DND-41 (cell line): Measurements from ENCODE around the gene SMAD1.
"Not testable (repeated sequence)": the region's sequence is repeated elsewhere in the genome, so short reads cannot be mapped to it uniquely, and the experiment has no call there.

Source experiments
- ATAC-seq: fragments of 200-7000 bp; cut with Tn5 transposase; 3 replicates; pipeline ENCODE4 v1.9.1; 2021; ENCODE audit warnings: low read depth; ENCODE audit not compliant: insufficient read depth
- DNase-seq: peaks from one replicate; pipeline ENCODE4 v3.0.0-alpha.2; 2020
- H2AFZ ChIP-seq: 2 replicates; pipeline ENCODE4 v1.6.0; 2012; ENCODE audit warnings: low read depth, low read length
- H3K27ac ChIP-seq: 2 replicates; pipeline ENCODE4 v1.5.1; 2012; ENCODE audit warnings: low read length, inconsistent platforms
- H3K27me3 ChIP-seq: fragments of 200-600 bp; sonication (generic); 2 replicates; pipeline ENCODE4 v1.6.0; 2012; ENCODE audit warnings: low read length, mild to moderate bottlenecking, inconsistent platforms; ENCODE audit not compliant: insufficient read depth, poor library complexity
- H3K36me3 ChIP-seq: 2 replicates; pipeline ENCODE4 v1.5.1; 2012; ENCODE audit warnings: low read length, inconsistent platforms; ENCODE audit not compliant: insufficient read depth
- H3K4me1 ChIP-seq: 2 replicates; pipeline ENCODE4 v1.5.1; 2012; ENCODE audit warnings: mild to moderate bottlenecking, low read length; ENCODE audit not compliant: insufficient read depth
- H3K4me2 ChIP-seq: 2 replicates; pipeline ENCODE4 v1.6.0; 2012; ENCODE audit warnings: mild to moderate bottlenecking, moderate library complexity, low read length, inconsistent platforms; ENCODE audit not compliant: insufficient read depth
- H3K4me3 ChIP-seq, 2 experiments: fragments of 200-600 bp in 1 of 2; shearing (Covaris generic) in 1 of 2; 2 replicates each; pipeline ENCODE4 v1.5.1; 2012 to 2016; ENCODE audit warnings: inconsistent platforms in 2 of 2, low read length in 2 of 2, mild to moderate bottlenecking in 2 of 2, low read depth in 1 of 2, moderate library complexity in 1 of 2
- H3K79me2 ChIP-seq: 2 replicates; pipeline ENCODE4 v1.6.0; 2012; ENCODE audit warnings: low read length, inconsistent platforms; ENCODE audit not compliant: insufficient read depth
- H3K9ac ChIP-seq: 2 replicates; pipeline ENCODE4 v1.6.0; 2012; ENCODE audit warnings: low read depth, mild to moderate bottlenecking, inconsistent platforms, low read length, moderate library complexity
- H3K9me3 ChIP-seq: 2 replicates; pipeline ENCODE4 v1.5.1; 2012; ENCODE audit warnings: low read length, moderate library complexity, mild to moderate bottlenecking, inconsistent platforms; ENCODE audit not compliant: insufficient read depth, severe bottlenecking
- H4K20me1 ChIP-seq: 2 replicates; pipeline ENCODE4 v1.6.0; 2012; ENCODE audit warnings: low read length; ENCODE audit not compliant: insufficient read depth
- CTCF ChIP-seq: IDR thresholded peaks from 2 replicates; pipeline ENCODE4 v1.5.1; 2012; ENCODE audit warnings: borderline replicate concordance, low read length, moderate library complexity, mild to moderate bottlenecking; ENCODE audit not compliant: poor library complexity, severe bottlenecking; ENCODE audit errors: extremely low read depth
- EZH2 ChIP-seq: IDR thresholded peaks from 3 replicates; pipeline ENCODE4 v1.6.1; 2012; ENCODE audit warnings: borderline replicate concordance, low read depth, mild to moderate bottlenecking, moderate library complexity, low read length, inconsistent platforms; ENCODE audit not compliant: severe bottlenecking

The SMAD1 gene

DNA sequence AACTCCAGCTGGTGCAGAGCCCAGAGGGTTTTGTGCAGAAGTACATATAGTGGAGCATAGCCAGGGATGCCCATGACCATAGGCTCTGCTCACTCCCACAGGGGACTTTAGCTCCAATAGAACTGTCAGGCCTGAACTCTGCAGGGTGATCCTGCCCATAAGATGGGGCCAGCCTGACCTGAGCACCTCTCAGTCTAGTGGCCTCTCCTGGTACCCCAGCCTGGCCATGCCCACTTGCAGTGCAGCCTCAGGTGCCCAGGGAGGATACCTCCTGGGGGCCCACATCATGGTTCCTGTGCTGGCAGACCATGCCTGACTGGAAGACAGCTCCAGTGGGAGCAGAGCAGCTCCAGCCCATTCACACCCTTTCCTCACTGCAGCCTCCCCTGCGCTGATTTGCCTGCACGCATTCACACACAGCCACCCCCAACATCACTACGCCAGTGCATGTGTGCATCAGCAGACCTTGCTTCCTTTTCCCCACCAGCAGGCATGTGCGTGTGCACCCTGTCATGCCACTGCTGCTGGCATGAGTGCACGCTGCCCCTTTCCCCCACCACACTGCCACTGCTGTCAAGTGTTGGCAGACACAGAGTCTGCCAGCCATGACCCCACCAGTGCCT is 84.5 kb downstream of the SMAD1 start:
- H3K9ac ChIP-seq: no peak overlapping the region
- H3K4me3 ChIP-seq: no peak overlapping the region
- no peak overlapping the region for H3K4me2 ChIP-seq
- no peak for DNase-seq
- no peaks in the 10 kb centered on the region for H3K4me1 ChIP-seq
- ATAC-seq: no peak
- H3K27me3 ChIP-seq: no peaks in the 10 kb centered on the region
- no peaks in the 10 kb centered on the region for H4K20me1 ChIP-seq
- H3K9me3 ChIP-seq: no peaks in the 10 kb centered on the region
- H3K27ac ChIP-seq: no peak overlapping the region
- no peaks in the 10 kb centered on the region for H3K36me3 ChIP-seq
- no peak for TF ChIP-seq EZH2
- no peak for TF ChIP-seq CTCF
- H3K79me2 ChIP-seq: no peaks in the 10 kb centered on the region
- no peak overlapping the region for H2AFZ ChIP-seq

DNA sequence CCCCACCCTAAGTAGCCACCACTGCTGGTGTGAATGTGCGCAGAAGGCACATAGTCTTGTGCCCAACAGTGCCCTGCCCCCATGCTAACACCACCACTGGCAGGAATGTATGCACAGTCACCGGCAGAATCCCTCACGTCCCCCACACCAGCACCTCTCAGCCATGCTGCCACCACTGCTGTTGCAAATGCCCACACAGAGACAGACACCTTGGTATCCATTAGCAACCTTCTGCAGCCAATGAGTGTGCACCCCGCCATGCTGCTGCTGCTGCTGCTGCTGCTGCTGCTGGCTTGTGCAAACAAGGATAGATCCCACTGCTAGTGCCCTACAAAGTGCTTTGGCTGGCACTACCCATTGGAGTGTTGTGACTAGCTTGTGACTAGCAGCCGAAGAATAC is 85.1 kb downstream of the SMAD1 start:
- Histone ChIP-seq H2AFZ (no peak overlapping the region), H3K4me1 (no peaks in the 10 kb centered on the region), H3K36me3 (no peaks in the 10 kb centered on the region), H3K9ac (no peak overlapping the region), H3K27me3 (no peaks in the 10 kb centered on the region), H3K9me3 (no peaks in the 10 kb centered on the region), H3K27ac (no peak overlapping the region), H3K79me2 (no peaks in the 10 kb centered on the region), H3K4me3 (no peak overlapping the region), H3K4me2 (no peak overlapping the region), H4K20me1 (no peaks in the 10 kb centered on the region)
- ATAC-seq: no peak
- TF ChIP-seq EZH2: no peak
- no peak for TF ChIP-seq CTCF
- DNase-seq: no peak

GRCh38 chr4:145567516-145567915 is 85.9 kb downstream of the SMAD1 start:
- no peaks in the 10 kb centered on the region for H3K4me1 ChIP-seq
- ATAC-seq (no peak), DNase-seq (no peak)
- H3K4me3 ChIP-seq: no peak overlapping the region
- TF ChIP-seq EZH2 (no peak), CTCF (no peak)
- no peaks in the 10 kb centered on the region for H3K9me3 ChIP-seq
- H3K9ac ChIP-seq: no peak overlapping the region
- H3K27ac ChIP-seq: no peak overlapping the region
- no peak overlapping the region for H3K4me2 ChIP-seq
- H3K79me2 ChIP-seq: no peaks in the 10 kb centered on the region
- H3K27me3 ChIP-seq: no peaks in the 10 kb centered on the region
- no peaks in the 10 kb centered on the region for H3K36me3 ChIP-seq
- no peak overlapping the region for H2AFZ ChIP-seq
- no peaks in the 10 kb centered on the region for H4K20me1 ChIP-seq

DNA sequence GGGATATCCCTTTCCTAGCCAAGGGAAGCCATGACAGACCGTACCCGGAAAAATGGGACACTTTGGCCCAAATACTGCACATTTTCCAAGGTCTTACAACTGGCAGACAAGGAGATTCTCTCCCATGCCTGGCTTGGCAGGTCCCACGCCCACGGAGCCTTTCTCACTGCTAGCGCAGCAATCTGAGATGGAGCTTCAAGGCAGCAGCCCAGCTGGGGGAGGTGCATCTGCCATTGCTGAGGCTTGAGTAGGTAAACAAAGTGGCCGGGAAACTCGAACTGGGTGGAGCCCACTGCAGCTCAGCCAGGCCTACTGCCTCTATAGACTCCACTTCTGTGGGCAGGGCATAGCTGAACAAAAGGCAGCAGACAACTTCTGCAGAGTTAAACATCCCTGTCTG is 92.9 kb downstream of the SMAD1 start:
- H3K4me1 ChIP-seq, H3K9ac ChIP-seq, H3K27me3 ChIP-seq, H3K27ac ChIP-seq, ATAC-seq, H3K4me2 ChIP-seq, H3K36me3 ChIP-seq, H3K9me3 ChIP-seq, H3K79me2 ChIP-seq, DNase-seq, H4K20me1 ChIP-seq, H2AFZ ChIP-seq, H3K4me3 ChIP-seq: not testable (repeated sequence)
